RPMI8226 (cell line): ENCODE data around the gene INTS7.
"Not testable (repeated sequence)": the region's sequence is repeated elsewhere in the genome, so short reads cannot be mapped to it uniquely, and the experiment has no call there.

Experiments used
- DNase-seq: peaks from one replicate; pipeline ENCODE4 v3.0.0-alpha.2; 2015

The INTS7 gene

GRCh38 chr1:211929683-211930082 lies 105.7 kb downstream of the INTS7 start:
- no peak for DNase-seq

GRCh38 chr1:211928993-211929637 lies 106.2 kb downstream of the INTS7 start:
- DNase-seq, result peak; percentile 32

- DNase-seq, result no peak
These were observed 107.0 kb downstream of the INTS7 start for GRCh38 chr1:211928290-211928801.

DNA sequence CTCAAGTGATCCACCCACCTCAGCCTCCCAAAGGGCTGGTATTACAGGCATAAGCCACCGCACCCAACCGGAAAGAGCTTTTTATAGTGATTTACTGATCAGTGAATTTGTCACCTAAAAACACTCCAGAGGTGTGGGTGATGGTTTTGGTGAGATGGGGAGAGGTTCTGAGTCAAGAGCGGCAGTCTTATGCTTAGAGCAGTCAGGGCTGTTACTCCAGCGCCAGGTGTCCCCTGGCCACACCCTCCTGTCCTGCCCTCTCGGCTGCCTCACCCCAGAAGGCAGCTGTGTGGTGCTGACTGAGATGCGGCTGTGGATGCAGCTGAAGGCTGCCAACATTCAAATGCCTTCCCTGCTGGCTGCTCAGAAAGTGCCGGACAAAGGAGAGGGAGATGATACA lies 110.3 kb downstream of the INTS7 start:
- peak; percentile 94 for DNase-seq

- peak; percentile 26 for DNase-seq
These were observed 111.1 kb downstream of the INTS7 start for GRCh38 chr1:211924256-211924655.

DNA sequence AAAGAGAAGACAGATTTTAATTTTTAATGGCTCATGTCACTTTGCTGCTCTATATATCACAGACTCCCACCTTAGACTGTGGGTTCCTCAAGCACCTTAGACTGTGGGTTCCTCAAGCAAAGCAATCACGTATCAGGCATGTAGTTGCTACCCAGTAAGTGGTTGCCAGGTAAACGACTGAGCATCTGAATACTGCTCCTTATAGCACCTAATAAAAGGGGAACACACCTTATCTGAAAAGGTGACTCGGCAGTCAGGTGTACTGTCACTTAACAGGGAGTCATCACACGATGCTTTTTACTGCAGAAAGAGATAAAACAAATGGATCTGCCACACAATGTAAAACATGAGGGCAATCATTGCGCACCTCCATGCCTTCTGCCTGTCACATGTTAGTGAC lies 112.3 kb downstream of the INTS7 start:
- DNase-seq, result no peak

GRCh38 chr1:211921579-211922095 lies 113.7 kb downstream of the INTS7 start:
- DNase-seq, result no peak

GRCh38 chr1:211920602-211921226 lies 114.6 kb downstream of the INTS7 start:
- no peak for DNase-seq

DNA sequence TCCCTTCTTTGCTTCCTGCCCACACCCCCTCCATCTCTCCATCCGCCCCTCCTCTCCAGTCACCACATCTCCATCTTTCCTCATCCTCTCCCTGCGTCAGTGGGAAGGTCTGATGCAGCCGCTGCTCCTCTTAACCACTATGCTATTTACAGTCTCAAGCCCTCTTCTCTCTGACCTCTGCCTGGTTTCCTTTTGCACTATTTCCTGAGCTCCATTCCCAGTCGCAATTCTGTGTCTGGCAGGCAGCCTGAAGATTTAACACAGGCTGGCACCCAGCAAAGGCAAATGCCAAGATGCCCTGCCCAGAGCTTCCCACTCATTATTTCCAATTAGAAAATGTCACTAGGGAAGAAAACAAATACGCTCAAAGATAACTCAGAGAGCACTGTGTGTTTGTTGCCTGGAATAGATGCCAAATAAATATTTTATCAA lies 115.2 kb downstream of the INTS7 start:
- no peak for DNase-seq

DNA sequence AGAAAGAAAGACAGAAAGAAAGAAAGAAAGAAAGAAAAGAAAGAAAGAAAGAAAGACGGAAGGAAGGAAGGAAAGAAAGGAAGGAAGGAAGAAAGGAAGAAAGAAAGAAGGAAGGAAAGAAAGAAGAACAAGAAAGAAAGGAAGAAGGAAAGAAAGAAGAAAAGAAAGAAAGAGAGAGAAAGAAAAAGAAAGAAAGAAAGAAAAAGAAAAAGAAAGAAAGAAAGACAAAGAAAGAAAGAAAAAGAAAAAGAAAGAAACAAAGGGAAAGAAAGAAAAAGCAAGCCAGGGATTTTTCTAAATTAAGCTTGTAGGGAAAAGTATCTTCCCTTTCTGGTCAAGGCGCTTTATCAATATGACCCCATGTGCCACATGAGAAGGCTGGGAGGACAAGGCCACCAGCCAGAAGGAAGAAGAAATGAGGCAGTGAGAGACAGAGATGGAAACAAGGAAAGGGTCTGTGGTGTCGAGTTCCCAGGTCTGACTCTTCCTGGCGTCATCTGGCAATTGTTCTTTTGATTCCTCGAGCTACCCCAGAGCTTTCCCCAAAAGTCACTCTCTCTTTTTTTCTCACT lies 116.4 kb downstream of the INTS7 start:
- DNase-seq, result no peak

DNA sequence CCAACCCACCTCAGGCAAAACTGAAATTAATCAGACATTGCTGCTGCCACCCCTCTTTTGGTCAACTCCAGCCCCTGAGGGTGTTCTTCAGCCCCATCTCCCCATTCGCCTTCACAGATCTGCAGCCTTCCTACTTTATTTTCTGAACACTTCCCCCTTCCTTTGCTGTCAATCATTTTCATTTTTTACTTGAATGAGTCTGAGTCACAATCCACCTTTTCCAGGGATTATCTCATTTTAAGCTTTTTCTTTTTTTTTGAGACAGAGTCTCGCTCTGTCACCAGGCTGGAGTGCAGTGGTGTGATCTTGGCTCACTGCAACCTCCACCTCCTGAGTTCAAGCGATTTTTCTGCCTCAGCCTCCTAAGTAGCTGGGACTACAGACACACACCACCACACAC lies 118.9 kb downstream of the INTS7 start:
- not testable (repeated sequence) for DNase-seq

DNA sequence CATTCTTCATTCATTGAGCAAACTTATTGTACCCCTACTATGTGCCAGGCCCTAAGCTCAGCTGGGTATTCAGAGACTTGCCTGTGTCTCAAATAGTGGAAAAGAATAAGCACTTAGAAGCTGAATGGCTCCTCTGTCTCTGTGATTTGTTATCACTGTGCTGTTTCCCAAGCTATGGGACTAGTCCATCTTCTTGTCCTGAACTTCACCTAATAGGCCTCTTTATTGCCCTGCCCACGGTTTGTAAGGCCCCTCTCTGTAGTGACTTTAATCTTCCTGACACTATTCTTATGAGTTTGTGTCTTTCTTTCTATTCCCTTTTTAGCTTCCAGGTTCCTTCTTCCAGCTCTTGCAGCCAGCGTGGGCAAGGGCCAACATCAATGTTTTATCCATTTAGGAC lies 119.4 kb downstream of the INTS7 start:
- DNase-seq, result no peak

GRCh38 chr1:211912844-211913432 lies 122.4 kb downstream of the INTS7 start:
- no peak for DNase-seq

DNA sequence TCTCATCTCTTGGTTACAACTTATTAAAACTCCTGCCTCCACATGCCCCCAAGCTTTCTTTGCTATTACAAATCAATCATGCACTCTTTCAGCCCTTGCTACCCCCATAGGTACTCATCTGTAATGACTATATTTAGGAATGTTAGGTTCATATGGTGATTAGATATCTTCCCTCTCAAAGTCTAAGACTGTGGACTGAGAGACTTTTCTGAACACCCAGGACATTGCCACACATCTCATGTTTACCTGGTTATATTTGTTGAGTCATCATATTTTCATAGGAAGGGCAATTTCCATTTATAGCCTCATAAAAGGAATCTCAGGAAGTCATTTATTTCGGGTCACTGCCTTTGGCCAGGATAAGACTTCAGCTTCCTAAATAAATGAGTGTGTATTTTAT lies 123.3 kb downstream of the INTS7 start:
- no peak for DNase-seq

GRCh38 chr1:211910913-211911485 lies 124.4 kb downstream of the INTS7 start:
- no peak for DNase-seq

DNA sequence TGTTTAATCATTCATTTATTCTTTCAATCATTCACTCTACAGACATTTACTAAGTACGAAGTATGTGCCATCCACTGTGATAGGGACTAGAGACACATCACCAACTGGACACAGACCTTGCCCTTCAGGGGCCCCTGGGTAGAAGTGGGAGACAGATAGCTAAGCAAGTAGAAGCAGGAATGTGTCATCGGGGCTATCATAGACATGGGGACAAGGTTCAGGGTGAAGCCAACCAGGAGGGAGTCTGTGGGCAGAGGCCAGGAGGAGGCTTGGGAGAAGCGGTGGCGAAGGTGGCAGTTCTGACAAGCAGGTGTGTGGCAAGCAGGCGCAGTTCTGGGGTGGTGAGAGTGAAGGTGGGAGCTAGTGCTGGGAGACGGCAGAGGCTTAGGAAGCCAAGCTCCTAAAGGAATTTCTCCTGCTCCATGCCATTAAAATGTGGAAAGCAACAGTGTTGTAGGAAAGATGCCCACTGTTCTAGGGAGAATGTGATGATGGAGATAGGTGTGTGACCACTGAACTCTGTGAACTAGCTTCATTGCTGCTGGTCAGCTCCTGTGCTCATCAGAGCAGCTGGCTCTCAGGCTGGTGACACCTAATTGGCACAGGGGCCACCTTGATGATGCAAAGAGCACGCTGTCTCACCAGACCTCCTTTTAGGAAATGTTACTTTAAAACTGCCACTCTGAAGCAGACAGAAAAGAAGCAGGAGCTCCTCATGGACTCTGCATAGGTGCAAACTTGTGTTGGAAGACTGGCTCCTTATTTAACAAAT lies 125.1 kb downstream of the INTS7 start:
- no peak for DNase-seq

GRCh38 chr1:211909395-211909794 lies 126.0 kb downstream of the INTS7 start:
- DNase-seq, result no peak

- no peak for DNase-seq
These were observed 126.4 kb downstream of the INTS7 start for GRCh38 chr1:211908951-211909350.

- DNase-seq, result peak; percentile 16
These were observed 126.9 kb downstream of the INTS7 start for GRCh38 chr1:211908453-211908852.

DNA sequence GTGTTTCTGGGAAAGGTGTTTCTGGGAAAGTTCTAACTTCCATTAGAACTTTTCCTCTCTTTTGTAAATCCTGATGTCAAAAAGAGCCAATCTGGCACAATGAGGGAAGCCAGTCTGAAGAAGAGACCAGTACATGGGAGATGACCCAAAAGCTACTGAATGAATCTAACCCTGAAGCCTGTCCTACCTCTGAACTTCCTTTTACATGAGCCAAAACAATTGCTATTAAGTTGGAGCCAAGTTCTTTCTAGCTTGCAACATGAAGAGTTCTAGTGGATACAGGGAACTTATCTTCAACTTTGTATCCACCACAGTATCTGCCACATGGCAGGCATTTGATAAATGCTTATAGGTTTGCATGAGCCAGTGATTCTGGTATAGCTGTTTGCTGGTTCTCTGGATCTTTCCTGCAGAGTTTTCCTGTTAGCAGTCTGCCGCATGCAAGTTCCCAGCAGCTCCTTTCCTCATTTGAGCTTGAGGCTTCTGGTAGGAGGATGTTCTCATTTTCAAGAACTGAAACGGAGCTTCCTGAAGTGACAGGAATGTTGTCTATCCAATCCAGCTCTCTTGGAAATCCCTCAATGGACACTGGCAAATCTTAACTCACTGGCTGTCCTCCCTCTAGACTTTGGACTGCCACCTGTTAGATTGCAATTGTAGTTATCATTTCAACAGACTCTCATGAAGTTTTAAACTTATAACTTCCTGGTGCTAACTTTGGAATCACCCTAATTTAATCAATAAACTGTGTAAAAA lies 131.7 kb downstream of the INTS7 start:
- no peak for DNase-seq

GRCh38 chr1:211902624-211903291 lies 132.6 kb downstream of the INTS7 start:
- peak; percentile 76 for DNase-seq
